GM11168 (cell line): ENCODE data around the gene CEBPA.

Experiments used
- in situ Hi-C: fragments of 300-500 bp; cut with MboI; formaldehyde crosslinking; loops from one replicate; pipeline ENCODE4 v1.12.0; 2022; ENCODE audit warnings: low sequenced_read_pairs; ENCODE audit not compliant: unreplicated experiment

CEBPA gene

GRCh38 chr19:33275933-33276619, 26.3 kb downstream of the CEBPA start:
- in situ Hi-C loops = no loop called here

- in situ Hi-C loops = no loop called here
These were observed 26.8 kb downstream of the CEBPA start for GRCh38 chr19:33275559-33275932.

- in situ Hi-C loops = no loop called here
These were observed 27.4 kb downstream of the CEBPA start for GRCh38 chr19:33274663-33275558.

- in situ Hi-C loops = no loop called here
These were observed 28.3 kb downstream of the CEBPA start for GRCh38 chr19:33273881-33274662.

- in situ Hi-C loops = no loop called here
These were observed 29.1 kb downstream of the CEBPA start for GRCh38 chr19:33273065-33273736.

- in situ Hi-C loops = no loop called here
These were observed 30.9 kb downstream of the CEBPA start for GRCh38 chr19:33271246-33272021.

- in situ Hi-C loops = no loop called here
These were observed 31.6 kb downstream of the CEBPA start for GRCh38 chr19:33270769-33271168.

- in situ Hi-C loops = no loop called here
These were observed 33.3 kb downstream of the CEBPA start for GRCh38 chr19:33269016-33269415.

GRCh38 chr19:33268162-33268991, 34.0 kb downstream of the CEBPA start:
- in situ Hi-C loops = no loop called here

- in situ Hi-C loops = no loop called here
These were observed 34.6 kb downstream of the CEBPA start for GRCh38 chr19:33267706-33268105.

- in situ Hi-C loops = no loop called here
These were observed 35.3 kb downstream of the CEBPA start for GRCh38 chr19:33266974-33267484.

- in situ Hi-C loops = no loop called here
These were observed 37.4 kb downstream of the CEBPA start for GRCh38 chr19:33264881-33265445.

GRCh38 chr19:33263325-33264023, 38.9 kb downstream of the CEBPA start:
- in situ Hi-C loops = no loop called here

- in situ Hi-C loops = no loop called here
These were observed 40.7 kb downstream of the CEBPA start for GRCh38 chr19:33261511-33262189.

- in situ Hi-C loops = no loop called here
These were observed 41.5 kb downstream of the CEBPA start for GRCh38 chr19:33260628-33261418.

- in situ Hi-C loops = no loop called here
These were observed 42.8 kb downstream of the CEBPA start for GRCh38 chr19:33259539-33259938.
